ENCODE data around the gene DCBLD2.

Gene DCBLD2

GRCh38 chr3:98763819-98764418, 137.6 kb downstream of the DCBLD2 start:
- peak overlapping the region; percentile 67 for H3K27ac ChIP-seq (ENCODE audit: low read depth, low read length)

GRCh38 chr3:98763076-98763475, 138.4 kb downstream of the DCBLD2 start, which contains the start of gene ST3GAL6:
Gene ST3GAL6, plus strand, starts transcription at chr3:98763340. Its CDS starts 5,101 bp downstream, at chr3:98768441.
- Histone ChIP-seq H3K9me3 (ENCODE audit: control insufficient read depth in 5 of 5, low read length in 5 of 5) (no peaks in the 10 kb centered on the region), H3K9ac (ENCODE audit: low read length in 5 of 5) (peak within 1 kb of the TSS in 1 of 5 donors; percentile 12), H3K27me3 (ENCODE audit: control insufficient read depth in 5 of 5, insufficient read depth in 4 of 5, low read length in 5 of 5) (no peaks in the 10 kb centered on the region), H3K4me1 (ENCODE audit: control insufficient read depth in 5 of 5, insufficient read depth in 5 of 5, low read length in 5 of 5) (peaks cover 12 to 54% (median 31%) of the 10 kb centered on the region in 5 donors), H3K36me3 (ENCODE audit: control insufficient read depth in 5 of 5, insufficient read depth in 5 of 5, low read length in 5 of 5) (no peaks in the 10 kb centered on the region), H3K27ac (ENCODE audit: low read depth, low read length) (peak within 1 kb of the TSS; percentile 67), H3K4me3 (ENCODE audit: low read depth in 1 of 5, low read length in 5 of 5) (peak within 1 kb of the TSS in 4 of 5 donors; percentile 7 to 25 (median 14))

More at GRCh38 chr3:98763819-98764418, 137.6 kb downstream of the DCBLD2 start:
- Histone ChIP-seq H3K27me3 (ENCODE audit: control insufficient read depth in 5 of 5, insufficient read depth in 4 of 5, low read length in 5 of 5) (no peaks in the 10 kb centered on the region), H3K9ac (ENCODE audit: low read length in 5 of 5) (peak overlapping the region in 1 of 5 donors; percentile 12), H3K4me3 (ENCODE audit: low read depth in 1 of 5, low read length in 5 of 5) (peak overlapping the region in 4 of 5 donors; percentile 7 to 25 (median 14)), H3K36me3 (ENCODE audit: control insufficient read depth in 5 of 5, insufficient read depth in 5 of 5, low read length in 5 of 5) (no peaks in the 10 kb centered on the region), H3K4me1 (ENCODE audit: control insufficient read depth in 5 of 5, insufficient read depth in 5 of 5, low read length in 5 of 5) (peaks cover 12 to 61% (median 31%) of the 10 kb centered on the region in 5 donors), H3K9me3 (ENCODE audit: control insufficient read depth in 5 of 5, low read length in 5 of 5) (no peaks in the 10 kb centered on the region)

- H3K9ac ChIP-seq (ENCODE audit: low read length in 5 of 5) = no peak overlapping the region
- H3K4me1 ChIP-seq (ENCODE audit: control insufficient read depth in 5 of 5, insufficient read depth in 5 of 5, low read length in 5 of 5) = peaks cover 12 to 51% (median 31%) of the 10 kb centered on the region in 5 donors
- no peaks in the 10 kb centered on the region for H3K9me3 ChIP-seq (ENCODE audit: control insufficient read depth in 5 of 5, low read length in 5 of 5)
- no peak overlapping the region for H3K27ac ChIP-seq (ENCODE audit: low read depth, low read length)
- H3K4me3 ChIP-seq (ENCODE audit: low read depth in 1 of 5, low read length in 5 of 5) = no peak overlapping the region
- H3K27me3 ChIP-seq (ENCODE audit: control insufficient read depth in 5 of 5, insufficient read depth in 4 of 5, low read length in 5 of 5) = no peaks in the 10 kb centered on the region
- H3K36me3 ChIP-seq (ENCODE audit: control insufficient read depth in 5 of 5, insufficient read depth in 5 of 5, low read length in 5 of 5) = no peaks in the 10 kb centered on the region
Observed at GRCh38 chr3:98761643-98762229, 139.8 kb downstream of the DCBLD2 start.

GRCh38 chr3:98759629-98760028, 141.9 kb downstream of the DCBLD2 start:
- Histone ChIP-seq H3K27me3 (ENCODE audit: control insufficient read depth in 5 of 5, insufficient read depth in 4 of 5, low read length in 5 of 5) (no peaks in the 10 kb centered on the region), H3K9me3 (ENCODE audit: control insufficient read depth in 5 of 5, low read length in 5 of 5) (no peaks in the 10 kb centered on the region), H3K27ac (ENCODE audit: low read depth, low read length) (no peak overlapping the region), H3K4me3 (ENCODE audit: low read depth in 1 of 5, low read length in 5 of 5) (no peak overlapping the region), H3K36me3 (ENCODE audit: control insufficient read depth in 5 of 5, insufficient read depth in 5 of 5, low read length in 5 of 5) (no peaks in the 10 kb centered on the region), H3K4me1 (ENCODE audit: control insufficient read depth in 5 of 5, insufficient read depth in 5 of 5, low read length in 5 of 5) (peaks cover 12 to 37% (median 26%) of the 10 kb centered on the region in 5 donors), H3K9ac (ENCODE audit: low read length in 5 of 5) (no peak overlapping the region)

GRCh38 chr3:98755601-98756000, 145.9 kb downstream of the DCBLD2 start:
- H3K9ac ChIP-seq (ENCODE audit: low read length in 5 of 5) = no peak overlapping the region
- no peaks in the 10 kb centered on the region for H3K27me3 ChIP-seq (ENCODE audit: control insufficient read depth in 5 of 5, insufficient read depth in 4 of 5, low read length in 5 of 5)
- H3K36me3 ChIP-seq (ENCODE audit: control insufficient read depth in 5 of 5, insufficient read depth in 5 of 5, low read length in 5 of 5) = no peaks in the 10 kb centered on the region
- peaks cover 0 to 7% (median 3%) of the 10 kb centered on the region in 5 donors for H3K4me1 ChIP-seq (ENCODE audit: control insufficient read depth in 5 of 5, insufficient read depth in 5 of 5, low read length in 5 of 5)
- no peak overlapping the region for H3K4me3 ChIP-seq (ENCODE audit: low read depth in 1 of 5, low read length in 5 of 5)
- no peaks in the 10 kb centered on the region for H3K9me3 ChIP-seq (ENCODE audit: control insufficient read depth in 5 of 5, low read length in 5 of 5)
- no peak overlapping the region for H3K27ac ChIP-seq (ENCODE audit: low read depth, low read length)

- H3K9me3 ChIP-seq (ENCODE audit: control insufficient read depth in 5 of 5, low read length in 5 of 5) = no peaks in the 10 kb centered on the region
- H3K9ac ChIP-seq (ENCODE audit: low read length in 5 of 5) = no peak overlapping the region
- no peak overlapping the region for H3K4me3 ChIP-seq (ENCODE audit: low read depth in 1 of 5, low read length in 5 of 5)
- H3K27ac ChIP-seq (ENCODE audit: low read depth, low read length) = no peak overlapping the region
- no peaks in the 10 kb centered on the region for H3K27me3 ChIP-seq (ENCODE audit: control insufficient read depth in 5 of 5, insufficient read depth in 4 of 5, low read length in 5 of 5)
- peaks cover 0 to under 1% (median 0%) of the 10 kb centered on the region in 5 donors for H3K4me1 ChIP-seq (ENCODE audit: control insufficient read depth in 5 of 5, insufficient read depth in 5 of 5, low read length in 5 of 5)
- H3K36me3 ChIP-seq (ENCODE audit: control insufficient read depth in 5 of 5, insufficient read depth in 5 of 5, low read length in 5 of 5) = no peaks in the 10 kb centered on the region
Observed at GRCh38 chr3:98754483-98754882, 147.0 kb downstream of the DCBLD2 start.

GRCh38 chr3:98750276-98750919, 151.1 kb downstream of the DCBLD2 start:
- no peaks in the 10 kb centered on the region for H3K36me3 ChIP-seq (ENCODE audit: control insufficient read depth in 5 of 5, insufficient read depth in 5 of 5, low read length in 5 of 5)
- H3K9me3 ChIP-seq (ENCODE audit: control insufficient read depth in 5 of 5, low read length in 5 of 5) = no peaks in the 10 kb centered on the region
- peaks cover 0 to 4% (median 0%) of the 10 kb centered on the region in 5 donors for H3K4me1 ChIP-seq (ENCODE audit: control insufficient read depth in 5 of 5, insufficient read depth in 5 of 5, low read length in 5 of 5)
- no peaks in the 10 kb centered on the region for H3K27me3 ChIP-seq (ENCODE audit: control insufficient read depth in 5 of 5, insufficient read depth in 4 of 5, low read length in 5 of 5)
- no peak overlapping the region for H3K9ac ChIP-seq (ENCODE audit: low read length in 5 of 5)
- no peak overlapping the region for H3K27ac ChIP-seq (ENCODE audit: low read depth, low read length)
- no peak overlapping the region for H3K4me3 ChIP-seq (ENCODE audit: low read depth in 1 of 5, low read length in 5 of 5)

GRCh38 chr3:98746882-98747281, 154.6 kb downstream of the DCBLD2 start:
- Histone ChIP-seq H3K4me3 (ENCODE audit: low read depth in 1 of 5, low read length in 5 of 5) (no peak overlapping the region), H3K9me3 (ENCODE audit: control insufficient read depth in 5 of 5, low read length in 5 of 5) (no peaks in the 10 kb centered on the region), H3K4me1 (ENCODE audit: control insufficient read depth in 5 of 5, insufficient read depth in 5 of 5, low read length in 5 of 5) (peaks cover 0 to 7% (median 0%) of the 10 kb centered on the region in 5 donors), H3K36me3 (ENCODE audit: control insufficient read depth in 5 of 5, insufficient read depth in 5 of 5, low read length in 5 of 5) (no peaks in the 10 kb centered on the region), H3K27ac (ENCODE audit: low read depth, low read length) (no peak overlapping the region), H3K27me3 (ENCODE audit: control insufficient read depth in 5 of 5, insufficient read depth in 4 of 5, low read length in 5 of 5) (no peaks in the 10 kb centered on the region), H3K9ac (ENCODE audit: low read length in 5 of 5) (no peak overlapping the region)

- Histone ChIP-seq H3K36me3 (ENCODE audit: control insufficient read depth in 5 of 5, insufficient read depth in 5 of 5, low read length in 5 of 5) (no peaks in the 10 kb centered on the region), H3K27me3 (ENCODE audit: control insufficient read depth in 5 of 5, insufficient read depth in 4 of 5, low read length in 5 of 5) (no peaks in the 10 kb centered on the region), H3K27ac (ENCODE audit: low read depth, low read length) (no peak overlapping the region), H3K4me3 (ENCODE audit: low read depth in 1 of 5, low read length in 5 of 5) (no peak overlapping the region), H3K4me1 (ENCODE audit: control insufficient read depth in 5 of 5, insufficient read depth in 5 of 5, low read length in 5 of 5) (peaks cover 0 to 11% (median 0%) of the 10 kb centered on the region in 5 donors), H3K9ac (ENCODE audit: low read length in 5 of 5) (no peak overlapping the region), H3K9me3 (ENCODE audit: control insufficient read depth in 5 of 5, low read length in 5 of 5) (no peaks in the 10 kb centered on the region)
Observed at GRCh38 chr3:98746122-98746521, 155.4 kb downstream of the DCBLD2 start.
